ENCODE measurements around the gene TTLL5. TPM values are rescaled to one million over a fixed set of nuclear protein-coding genes. Genes with fewer than 3 reads are reported as not detected.

TTLL5 gene
- total RNA-seq, 4 donors from 2014 or later = 14.2 to 27.1 (median 21.2) TPM

DNA sequence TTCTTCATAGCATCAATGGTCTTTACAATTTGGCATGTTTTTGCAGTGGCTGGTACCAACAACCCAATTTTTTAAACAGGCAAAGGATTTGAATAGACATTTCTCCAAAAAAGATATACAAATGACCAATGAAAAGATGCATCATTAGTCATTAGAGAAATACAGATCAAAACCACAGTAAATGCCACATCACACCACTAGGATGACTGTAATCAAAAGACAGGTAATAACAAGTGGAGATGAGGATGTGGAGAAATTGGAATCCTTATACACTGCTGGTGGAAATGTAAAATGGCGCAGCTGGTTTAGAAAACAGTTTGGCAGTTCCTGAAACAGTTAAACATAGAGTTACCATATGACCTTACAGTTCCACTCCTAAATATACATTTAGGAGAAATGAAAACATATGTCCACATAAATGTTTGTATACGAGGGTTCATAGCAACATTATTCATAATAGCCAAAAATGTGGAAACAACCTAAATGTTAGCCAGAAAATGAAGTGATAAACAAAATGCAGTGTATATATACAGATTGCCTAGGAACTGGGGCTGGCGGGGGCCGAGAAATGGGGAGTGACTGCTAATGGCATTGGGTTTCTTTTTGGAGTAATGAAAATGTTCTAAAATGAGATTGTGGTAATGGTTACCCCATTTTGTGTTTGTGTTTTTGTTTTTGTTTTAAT lies 265.5 kb downstream of the TTLL5 start:
- Histone ChIP-seq H3K36me3 (no peaks in the 10 kb centered on the region), H3K27me3 (no peaks in the 10 kb centered on the region), H3K4me3 (no peak overlapping the region), H3K9me3 (no peaks in the 10 kb centered on the region), H3K27ac (no peak overlapping the region), H3K4me1 (peaks cover 0 to 8% (median 3%) of the 10 kb centered on the region in 3 donors)
- intact Hi-C loops (cut with DNase I) = no loop called here
- WGBS, 2 donors = 92 to 93% methylated on average over 4 of the region's 4 CpGs
- no peak for TF ChIP-seq POLR2A (IDR thresholded peaks at IDR 0.05)
- TF ChIP-seq, protein P1, sequence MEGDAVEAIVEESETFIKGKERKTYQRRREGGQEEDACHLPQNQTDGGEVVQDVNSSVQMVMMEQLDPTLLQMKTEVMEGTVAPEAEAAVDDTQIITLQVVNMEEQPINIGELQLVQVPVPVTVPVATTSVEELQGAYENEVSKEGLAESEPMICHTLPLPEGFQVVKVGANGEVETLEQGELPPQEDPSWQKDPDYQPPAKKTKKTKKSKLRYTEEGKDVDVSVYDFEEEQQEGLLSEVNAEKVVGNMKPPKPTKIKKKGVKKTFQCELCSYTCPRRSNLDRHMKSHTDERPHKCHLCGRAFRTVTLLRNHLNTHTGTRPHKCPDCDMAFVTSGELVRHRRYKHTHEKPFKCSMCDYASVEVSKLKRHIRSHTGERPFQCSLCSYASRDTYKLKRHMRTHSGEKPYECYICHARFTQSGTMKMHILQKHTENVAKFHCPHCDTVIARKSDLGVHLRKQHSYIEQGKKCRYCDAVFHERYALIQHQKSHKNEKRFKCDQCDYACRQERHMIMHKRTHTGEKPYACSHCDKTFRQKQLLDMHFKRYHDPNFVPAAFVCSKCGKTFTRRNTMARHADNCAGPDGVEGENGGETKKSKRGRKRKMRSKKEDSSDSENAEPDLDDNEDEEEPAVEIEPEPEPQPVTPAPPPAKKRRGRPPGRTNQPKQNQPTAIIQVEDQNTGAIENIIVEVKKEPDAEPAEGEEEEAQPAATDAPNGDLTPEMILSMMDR (IDR thresholded peaks at IDR 0.05) = peak in 1 of 6 experiments; percentile 35
- DNase-seq = no peak

DNA sequence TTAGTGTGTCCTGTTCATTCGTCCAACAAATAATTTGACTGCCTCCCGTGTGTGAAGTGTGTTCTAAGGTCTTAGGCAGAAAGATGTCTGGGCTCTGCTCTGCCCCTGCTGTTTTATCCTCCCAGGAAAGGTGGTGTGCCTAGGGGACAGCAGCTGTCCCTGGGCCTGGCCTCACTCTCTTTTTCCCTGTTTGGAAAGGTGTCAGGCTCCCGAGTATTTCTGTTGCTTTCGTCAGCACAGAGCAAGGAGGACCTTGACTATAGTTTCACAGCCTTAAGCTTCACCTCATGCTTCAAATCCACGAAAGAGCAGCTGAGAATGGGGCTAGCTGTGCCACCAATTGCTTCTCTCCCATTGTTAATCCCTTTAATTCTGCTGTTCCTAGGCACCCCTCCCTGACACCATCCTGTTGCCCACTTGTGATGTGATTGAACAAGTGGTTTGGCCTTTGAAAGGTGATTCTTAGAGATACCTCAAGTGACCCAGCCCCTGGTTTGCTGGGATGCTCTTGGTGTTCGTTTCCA lies 266.6 kb downstream of the TTLL5 start:
- no peak for TF ChIP-seq POLR2A (IDR thresholded peaks at IDR 0.05)
- TF ChIP-seq, protein P1 (IDR thresholded peaks at IDR 0.05) = no peak
- Histone ChIP-seq H3K4me3 (no peak overlapping the region), H3K27ac (no peak overlapping the region), H3K9me3 (no peaks in the 10 kb centered on the region), H3K4me1 (peaks cover 0 to 8% (median 3%) of the 10 kb centered on the region in 3 donors), H3K27me3 (no peaks in the 10 kb centered on the region), H3K36me3 (no peaks in the 10 kb centered on the region)
- WGBS, 2 donors = 71 to 78% methylated on average over 6 of the region's 6 CpGs
- DNase-seq = no peak
- intact Hi-C loops (cut with DNase I) = no loop called here

DNA sequence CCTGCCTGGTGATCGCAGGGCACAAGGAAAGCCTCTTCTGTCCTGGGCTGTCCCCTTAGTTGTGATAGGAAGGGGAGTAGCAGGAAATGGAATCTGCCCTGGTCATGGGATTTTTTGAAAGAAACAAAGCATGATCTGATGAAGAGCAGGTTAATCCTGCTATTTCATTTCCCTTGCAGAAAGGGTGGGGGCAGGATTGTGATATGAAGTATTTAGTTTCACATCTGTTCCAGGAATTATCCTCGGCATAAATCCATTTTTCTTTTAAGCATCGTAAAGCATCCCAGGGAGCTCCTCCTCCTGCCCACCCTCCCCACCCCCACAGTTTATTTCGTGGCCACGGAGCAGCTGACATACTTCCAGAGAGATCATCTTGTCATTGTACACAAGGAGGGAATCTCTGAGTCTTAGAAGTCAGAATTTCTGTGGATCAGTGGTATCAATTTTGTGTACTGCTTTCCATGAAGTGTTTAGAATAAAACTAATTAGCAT lies 267.7 kb downstream of the TTLL5 start:
- H3K4me1 ChIP-seq = peaks cover 0 to 8% (median 3%) of the 10 kb centered on the region in 3 donors
- no peak for DNase-seq
- H3K36me3 ChIP-seq = peaks cover 0 to under 1% (median 0%) of the 10 kb centered on the region in 3 donors
- intact Hi-C loops (cut with DNase I) = no loop called here
- no peaks in the 10 kb centered on the region for H3K9me3 ChIP-seq
- TF ChIP-seq, protein P1 (IDR thresholded peaks at IDR 0.05) = no peak
- no peak for TF ChIP-seq POLR2A (IDR thresholded peaks at IDR 0.05)
- no peaks in the 10 kb centered on the region for H3K27me3 ChIP-seq
- peak overlapping the region in 1 of 4 donors; percentile 42 for H3K4me3 ChIP-seq
- WGBS, 2 donors = 43 to 47% methylated on average over 5 of the region's 5 CpGs
- peak overlapping the region in 2 of 4 donors; percentile 12 to 33 for H3K27ac ChIP-seq

DNA sequence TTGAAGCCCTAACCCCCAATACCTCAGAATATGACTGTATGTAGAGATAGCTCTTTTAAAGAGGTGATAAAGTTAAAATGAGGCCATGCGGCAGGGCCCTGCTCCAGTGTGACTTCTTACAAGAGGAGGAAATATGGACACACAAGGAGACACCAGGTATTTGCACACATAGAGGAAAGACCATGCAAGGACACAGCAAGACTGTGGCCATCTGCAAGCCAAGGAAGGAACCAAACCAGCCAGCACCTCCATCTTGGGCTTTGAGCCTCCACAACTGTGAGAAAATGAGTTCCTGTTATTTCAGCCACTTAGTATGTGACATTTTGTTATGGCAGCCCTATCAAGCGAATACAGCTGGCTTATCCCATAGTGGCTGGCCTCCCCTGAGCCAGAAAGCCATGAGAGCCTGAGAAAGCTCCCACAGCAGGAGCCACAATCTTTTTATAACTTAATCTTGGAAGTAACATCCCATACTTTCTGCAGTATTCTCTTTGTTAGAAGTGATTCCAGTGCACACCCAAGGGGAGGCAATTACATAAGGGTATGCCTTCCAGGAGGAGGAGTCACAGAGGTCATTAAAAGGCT lies 272.8 kb downstream of the TTLL5 start:
- TF ChIP-seq, protein P1 (IDR thresholded peaks at IDR 0.05) = no peak
- no peak for TF ChIP-seq POLR2A (IDR thresholded peaks at IDR 0.05)
- WGBS, 2 donors = 42 to 50% methylated on average over 2 of the region's 2 CpGs
- Histone ChIP-seq H3K27me3 (no peaks in the 10 kb centered on the region), H3K27ac (no peak overlapping the region), H3K4me3 (no peak overlapping the region), H3K9me3 (no peaks in the 10 kb centered on the region), H3K4me1 (peaks cover 0 to 3% (median 0%) of the 10 kb centered on the region in 3 donors), H3K36me3 (peaks cover 0 to 5% (median 0%) of the 10 kb centered on the region in 3 donors)
- no peak for DNase-seq
- intact Hi-C loops (cut with DNase I) = no loop called here
